CD4-positive, alpha-beta T cell treated with Interleukin-15 for 4 hours (primary cell): Measurements from ENCODE around the gene MYO3A.

Experiments used
- DNase-seq: peaks from one replicate; pipeline ENCODE4 v3.0.0-alpha.2; 2020; ENCODE audit warnings: low spot score

Gene MYO3A, protein sequence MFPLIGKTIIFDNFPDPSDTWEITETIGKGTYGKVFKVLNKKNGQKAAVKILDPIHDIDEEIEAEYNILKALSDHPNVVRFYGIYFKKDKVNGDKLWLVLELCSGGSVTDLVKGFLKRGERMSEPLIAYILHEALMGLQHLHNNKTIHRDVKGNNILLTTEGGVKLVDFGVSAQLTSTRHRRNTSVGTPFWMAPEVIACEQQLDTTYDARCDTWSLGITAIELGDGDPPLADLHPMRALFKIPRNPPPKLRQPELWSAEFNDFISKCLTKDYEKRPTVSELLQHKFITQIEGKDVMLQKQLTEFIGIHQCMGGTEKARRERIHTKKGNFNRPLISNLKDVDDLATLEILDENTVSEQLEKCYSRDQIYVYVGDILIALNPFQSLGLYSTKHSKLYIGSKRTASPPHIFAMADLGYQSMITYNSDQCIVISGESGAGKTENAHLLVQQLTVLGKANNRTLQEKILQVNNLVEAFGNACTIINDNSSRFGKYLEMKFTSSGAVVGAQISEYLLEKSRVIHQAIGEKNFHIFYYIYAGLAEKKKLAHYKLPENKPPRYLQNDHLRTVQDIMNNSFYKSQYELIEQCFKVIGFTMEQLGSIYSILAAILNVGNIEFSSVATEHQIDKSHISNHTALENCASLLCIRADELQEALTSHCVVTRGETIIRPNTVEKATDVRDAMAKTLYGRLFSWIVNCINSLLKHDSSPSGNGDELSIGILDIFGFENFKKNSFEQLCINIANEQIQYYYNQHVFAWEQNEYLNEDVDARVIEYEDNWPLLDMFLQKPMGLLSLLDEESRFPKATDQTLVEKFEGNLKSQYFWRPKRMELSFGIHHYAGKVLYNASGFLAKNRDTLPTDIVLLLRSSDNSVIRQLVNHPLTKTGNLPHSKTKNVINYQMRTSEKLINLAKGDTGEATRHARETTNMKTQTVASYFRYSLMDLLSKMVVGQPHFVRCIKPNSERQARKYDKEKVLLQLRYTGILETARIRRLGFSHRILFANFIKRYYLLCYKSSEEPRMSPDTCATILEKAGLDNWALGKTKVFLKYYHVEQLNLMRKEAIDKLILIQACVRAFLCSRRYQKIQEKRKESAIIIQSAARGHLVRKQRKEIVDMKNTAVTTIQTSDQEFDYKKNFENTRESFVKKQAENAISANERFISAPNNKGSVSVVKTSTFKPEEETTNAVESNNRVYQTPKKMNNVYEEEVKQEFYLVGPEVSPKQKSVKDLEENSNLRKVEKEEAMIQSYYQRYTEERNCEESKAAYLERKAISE (N-terminal part only)

GRCh38 chr10:25933653-25934608 is at the start of gene MYO3A:
TSS of gene MYO3A (plus strand) at chr10:25934229. CDS start at chr10:25952111, 17,882 bp downstream.
- no peak for DNase-seq

DNA sequence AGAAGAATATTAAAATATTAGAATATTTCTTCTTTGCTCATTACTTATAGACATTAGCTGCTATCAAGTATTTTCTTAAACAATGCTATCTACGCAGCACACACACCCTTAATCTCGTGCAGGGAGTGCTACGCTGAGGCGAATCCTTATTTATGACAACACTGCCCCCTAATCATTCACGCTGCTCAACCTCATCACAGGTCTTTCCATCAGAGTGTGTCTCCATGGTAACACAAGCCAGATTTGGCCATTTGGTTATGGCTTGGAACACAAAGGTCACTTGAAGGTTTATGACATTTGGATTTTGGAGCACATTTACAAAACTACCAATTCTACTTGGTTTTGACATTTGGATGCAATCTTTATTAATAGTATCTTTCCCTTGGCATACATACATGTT is 45.4 kb upstream of the MYO3A start:
- DNase-seq: no peak

DNA sequence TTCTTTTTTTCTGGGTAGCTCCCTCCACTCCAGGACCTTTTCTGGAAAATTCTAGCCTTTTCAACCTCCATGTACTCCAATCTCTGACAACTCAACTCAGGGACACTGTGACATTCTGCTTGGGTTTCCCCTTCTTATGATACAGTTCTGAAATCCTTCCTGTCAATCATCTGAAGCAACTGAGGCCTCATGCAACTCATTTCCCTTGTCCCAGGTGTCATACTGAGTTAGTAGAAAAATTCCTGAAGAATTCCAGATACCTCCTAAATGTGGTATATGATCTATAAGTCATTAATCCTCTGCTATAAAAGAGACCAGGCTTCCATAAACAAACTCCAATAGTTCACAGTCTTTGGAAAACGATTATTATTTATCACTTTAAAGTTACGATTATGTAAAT is 43.0 kb upstream of the MYO3A start:
- no peak for DNase-seq

DNA sequence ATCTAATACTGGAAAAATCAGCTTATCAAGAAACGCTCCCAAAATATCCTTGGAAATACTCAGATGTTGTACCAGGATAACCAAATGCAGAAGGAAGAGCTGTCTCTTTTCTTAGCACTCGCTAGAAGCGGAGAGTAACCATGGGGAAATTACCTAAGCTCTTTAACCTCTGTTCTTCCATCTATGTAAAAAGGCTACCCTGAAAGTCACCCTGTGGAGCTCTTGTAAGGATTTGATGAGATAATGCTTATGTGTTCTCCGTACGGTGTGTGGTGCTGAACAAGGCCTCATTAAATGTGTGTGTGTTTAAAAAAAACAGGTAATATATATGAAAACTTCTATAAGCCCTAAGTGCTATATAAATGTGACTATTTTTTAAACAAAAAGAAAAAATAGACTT is 38.2 kb upstream of the MYO3A start:
- DNase-seq: no peak

DNA sequence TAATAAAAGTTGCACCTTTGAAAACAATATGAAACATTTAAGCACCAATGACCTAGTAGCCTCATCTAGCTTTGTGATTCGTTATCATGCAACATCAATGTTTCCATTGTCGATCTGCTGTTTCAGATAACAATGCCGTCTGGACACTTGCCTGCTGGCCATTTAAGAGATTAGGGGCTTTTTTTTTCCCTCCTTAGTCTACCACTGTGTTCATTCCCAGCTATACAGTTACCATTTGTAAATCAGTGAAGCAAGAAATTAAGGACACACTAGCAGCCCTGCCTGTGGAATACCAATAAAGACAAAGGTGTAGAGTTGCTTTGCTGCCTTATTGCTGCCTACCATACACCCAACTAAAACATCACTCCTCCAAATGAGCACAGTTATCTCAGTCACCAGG is 37.6 kb upstream of the MYO3A start:
- DNase-seq: no peak

GRCh38 chr10:25899304-25899703 is 34.7 kb upstream of the MYO3A start:
- no peak for DNase-seq

DNA sequence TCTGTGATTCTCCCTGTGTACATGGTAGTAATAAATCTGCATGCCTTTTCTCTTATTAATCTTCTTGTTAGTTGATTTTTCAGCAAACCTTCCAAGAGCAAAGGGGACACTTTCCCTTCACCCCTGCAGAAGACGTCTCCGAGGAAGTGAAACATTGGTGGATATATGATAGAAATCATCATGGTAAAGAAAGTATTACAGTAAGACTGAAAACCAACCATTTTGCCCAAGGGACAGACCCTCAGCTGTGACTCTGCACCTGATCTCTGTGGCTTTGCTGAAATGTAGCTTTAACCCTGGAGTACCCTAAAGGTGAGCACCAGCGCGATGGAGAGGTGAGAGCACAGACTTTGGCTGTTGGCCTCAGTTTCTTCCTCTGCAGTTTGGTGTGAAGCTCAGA is 32.8 kb upstream of the MYO3A start:
- no peak for DNase-seq

- no peak for DNase-seq
Measured at GRCh38 chr10:25902002-25902401, 32.0 kb upstream of the MYO3A start.

- DNase-seq: no peak
Measured at GRCh38 chr10:25907261-25907660, 26.8 kb upstream of the MYO3A start.

GRCh38 chr10:25912866-25913265 is 21.2 kb upstream of the MYO3A start:
- no peak for DNase-seq

- DNase-seq: no peak
Measured at GRCh38 chr10:25914776-25915175, 19.3 kb upstream of the MYO3A start.

GRCh38 chr10:25934621-25935139 is 651 bp downstream of the MYO3A start:
- DNase-seq: no peak

- DNase-seq: no peak
Measured at GRCh38 chr10:25938405-25938804, 4.4 kb downstream of the MYO3A start.

GRCh38 chr10:25944771-25945170 is 10.7 kb downstream of the MYO3A start:
- no peak for DNase-seq

DNA sequence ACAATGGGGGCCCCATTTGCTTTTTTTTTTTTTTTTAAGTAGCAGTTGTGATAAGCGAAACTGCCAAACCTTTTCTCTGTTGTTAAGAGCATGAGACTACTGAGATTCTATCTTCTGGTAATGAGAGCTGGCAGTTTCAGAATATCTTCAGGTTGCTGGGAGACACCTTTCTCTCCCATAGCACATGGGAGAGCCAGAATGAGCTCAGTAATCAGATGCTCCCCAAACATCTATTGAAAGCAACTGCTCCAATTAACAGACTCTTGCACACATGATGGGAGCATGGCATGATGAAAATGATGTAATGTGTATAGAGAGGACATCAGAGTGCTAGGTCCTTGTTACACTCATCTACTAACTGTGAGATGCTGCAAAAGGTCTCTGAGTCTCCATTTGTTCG is 18.8 kb downstream of the MYO3A start:
- DNase-seq: no peak

- no peak for DNase-seq
Measured at GRCh38 chr10:25954851-25955250, 20.8 kb downstream of the MYO3A start.

DNA sequence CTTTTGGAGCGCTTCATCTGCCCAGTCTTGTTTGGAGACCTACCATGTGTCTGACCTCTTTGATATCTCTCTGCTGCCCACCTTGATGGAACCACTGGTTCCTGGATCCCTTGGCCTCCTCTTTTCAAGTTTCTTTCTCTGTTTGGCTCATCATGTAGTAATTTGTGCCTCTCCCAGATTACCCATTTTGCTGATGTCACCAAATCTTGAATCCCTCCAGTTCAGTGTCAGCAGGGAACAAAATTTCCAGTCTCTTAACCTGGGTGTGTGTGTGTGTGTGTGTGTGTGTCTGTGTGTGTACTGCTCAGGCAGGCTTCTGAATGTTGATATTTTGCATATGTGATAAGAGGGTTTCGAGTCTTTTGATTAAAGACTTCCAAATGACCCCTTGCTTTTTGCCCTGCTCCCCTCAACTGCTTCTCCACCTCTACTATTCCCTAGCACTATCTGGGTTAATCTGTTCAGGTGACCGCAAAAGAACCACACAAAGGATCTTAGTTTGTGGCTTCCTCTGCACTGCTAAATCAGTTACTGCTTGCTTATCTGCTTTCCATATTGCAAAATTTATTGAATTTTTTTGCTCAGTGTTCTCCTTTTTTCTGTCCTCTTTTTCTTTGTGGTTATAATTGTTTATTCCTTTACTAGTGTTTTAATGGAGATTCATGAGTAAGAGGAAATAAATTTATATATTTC is 25.7 kb downstream of the MYO3A start:
- DNase-seq: no peak

DNA sequence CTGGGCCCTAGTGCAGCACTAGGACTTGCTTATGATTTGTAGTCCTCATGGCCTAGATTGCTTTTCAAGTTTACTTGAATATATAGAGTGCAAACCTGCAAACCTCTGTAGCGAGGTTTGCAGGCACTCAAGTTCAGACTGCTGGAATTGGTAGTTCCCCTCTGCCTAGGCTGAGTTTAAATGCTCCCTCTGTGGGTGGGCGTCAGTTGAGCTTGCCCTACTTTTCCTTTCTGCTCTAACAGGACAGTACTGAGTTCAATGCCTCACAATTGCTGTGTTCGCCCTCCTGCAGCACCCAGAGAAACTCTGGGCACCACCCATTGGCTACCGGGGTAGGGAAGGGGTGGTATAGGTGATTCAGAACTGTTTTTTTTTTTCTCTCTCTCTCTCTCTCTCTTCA is 31.6 kb downstream of the MYO3A start:
- DNase-seq: no peak

GRCh38 chr10:25966844-25967243 is 32.8 kb downstream of the MYO3A start:
- no peak for DNase-seq

- no peak for DNase-seq
Measured at GRCh38 chr10:25972631-25973030, 38.6 kb downstream of the MYO3A start.
